HG03196 (cell line): ENCODE data around the gene TIAM2.

Experiments
- ATAC-seq: cut with Tn5 transposase; IDR thresholded peaks from one replicate; pipeline ENCODE4 v1.9.1; 2021; ENCODE audit not compliant: unreplicated experiment

The TIAM2 gene

DNA sequence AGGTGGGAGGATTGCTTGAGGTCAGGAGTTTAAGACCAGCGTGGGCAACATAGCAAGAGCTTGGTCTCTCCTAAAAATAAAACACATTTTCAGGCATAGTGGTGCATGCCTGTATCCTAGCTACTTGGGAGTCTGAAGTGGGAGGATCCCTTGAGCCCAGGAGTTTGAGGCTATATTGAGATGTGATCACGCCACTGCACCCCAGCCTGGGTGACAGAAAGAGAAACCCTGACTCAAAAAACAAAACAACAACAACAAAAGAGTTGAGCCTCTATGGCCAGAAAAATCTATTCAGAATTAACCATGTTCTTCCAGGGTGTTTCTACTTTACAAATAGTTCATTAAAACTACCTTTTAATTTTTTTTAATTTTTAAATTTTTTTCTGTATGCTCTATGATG lies 60.6 kb downstream of the TIAM2 start:
- no peak for ATAC-seq

- ATAC-seq, result no peak
Observed at GRCh38 chr6:155056756-155057155, 61.6 kb downstream of the TIAM2 start.

- ATAC-seq, result no peak
Observed at GRCh38 chr6:155061381-155061780, 66.3 kb downstream of the TIAM2 start.

DNA sequence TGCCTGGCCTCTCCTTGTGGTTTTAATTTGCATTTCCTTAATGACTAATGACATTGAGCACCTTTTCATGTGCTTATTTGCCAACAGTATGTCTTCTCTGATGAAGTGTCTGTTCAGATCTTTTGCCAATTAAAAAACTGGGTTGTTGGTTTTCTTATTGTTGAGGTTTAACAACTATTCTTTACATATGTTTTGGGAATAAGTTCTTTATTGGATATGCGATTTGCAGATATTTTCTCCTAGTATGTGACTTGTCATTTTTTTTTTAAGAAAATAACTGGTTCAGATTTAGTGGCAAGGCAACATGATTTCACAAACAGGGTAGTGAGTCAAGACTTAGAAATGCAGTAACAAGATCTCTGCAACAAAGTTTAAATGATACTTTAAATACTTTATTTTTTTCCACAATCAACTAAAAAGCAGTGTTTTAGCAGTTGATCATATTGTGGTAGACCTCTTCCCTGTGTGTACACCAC lies 67.8 kb downstream of the TIAM2 start:
- no peak for ATAC-seq

- no peak for ATAC-seq
Observed at GRCh38 chr6:155064303-155064702, 69.2 kb downstream of the TIAM2 start.

DNA sequence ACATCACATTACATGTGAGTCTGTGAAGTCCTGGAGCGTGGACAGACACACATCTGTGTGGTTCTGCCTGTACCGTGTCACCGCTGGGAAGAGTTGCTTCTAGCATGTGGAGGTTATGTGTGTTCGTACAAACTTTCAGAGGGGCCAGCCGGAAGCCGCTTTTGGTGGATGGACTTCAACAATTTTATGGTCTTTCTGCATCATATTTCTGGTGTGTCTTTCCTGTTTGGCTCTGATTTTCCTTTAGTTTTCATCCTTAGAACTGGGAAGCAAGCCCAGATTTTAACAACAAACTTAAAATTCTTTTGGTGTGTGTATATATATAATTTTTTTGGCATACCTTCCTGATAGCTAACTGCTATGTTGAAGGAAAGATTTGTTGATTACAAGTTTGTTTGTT lies 71.2 kb downstream of the TIAM2 start:
- ATAC-seq, result no peak

DNA sequence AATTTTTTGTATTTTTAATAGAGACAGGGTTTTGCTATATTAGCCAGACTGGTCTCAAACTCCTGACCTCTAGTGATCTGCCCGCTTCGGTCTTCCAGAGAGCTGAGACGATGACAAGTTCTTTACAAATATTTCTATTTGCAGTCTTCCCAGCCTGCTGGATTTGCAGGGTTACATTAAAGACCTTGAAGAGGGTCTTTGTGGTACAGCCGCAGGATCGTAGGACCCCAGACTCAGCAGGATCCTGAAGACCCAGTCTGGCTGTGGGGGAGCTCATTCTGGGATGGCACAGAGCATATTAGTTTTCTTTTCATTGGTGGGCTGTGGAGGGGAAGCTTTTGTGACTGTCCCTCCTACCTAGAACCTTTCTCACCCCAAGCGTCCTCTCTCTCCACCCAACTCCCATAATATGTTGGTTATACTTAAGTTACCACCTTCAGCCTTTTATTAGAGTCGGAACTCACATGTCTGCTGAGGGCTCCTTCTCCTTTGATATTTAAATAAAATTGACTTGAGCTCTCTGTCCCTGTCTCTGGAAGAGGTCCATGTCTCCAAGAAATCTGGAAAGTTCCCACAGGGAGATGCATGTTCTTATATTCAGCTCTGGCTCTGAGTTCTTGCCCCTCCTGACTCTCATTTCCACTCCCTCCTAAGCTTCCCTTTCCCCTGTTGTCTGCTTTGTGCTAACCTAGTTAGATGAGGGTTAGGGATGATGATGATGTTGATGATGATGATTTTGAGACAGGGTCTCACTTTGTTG lies 72.0 kb downstream of the TIAM2 start:
- ATAC-seq, result no peak

DNA sequence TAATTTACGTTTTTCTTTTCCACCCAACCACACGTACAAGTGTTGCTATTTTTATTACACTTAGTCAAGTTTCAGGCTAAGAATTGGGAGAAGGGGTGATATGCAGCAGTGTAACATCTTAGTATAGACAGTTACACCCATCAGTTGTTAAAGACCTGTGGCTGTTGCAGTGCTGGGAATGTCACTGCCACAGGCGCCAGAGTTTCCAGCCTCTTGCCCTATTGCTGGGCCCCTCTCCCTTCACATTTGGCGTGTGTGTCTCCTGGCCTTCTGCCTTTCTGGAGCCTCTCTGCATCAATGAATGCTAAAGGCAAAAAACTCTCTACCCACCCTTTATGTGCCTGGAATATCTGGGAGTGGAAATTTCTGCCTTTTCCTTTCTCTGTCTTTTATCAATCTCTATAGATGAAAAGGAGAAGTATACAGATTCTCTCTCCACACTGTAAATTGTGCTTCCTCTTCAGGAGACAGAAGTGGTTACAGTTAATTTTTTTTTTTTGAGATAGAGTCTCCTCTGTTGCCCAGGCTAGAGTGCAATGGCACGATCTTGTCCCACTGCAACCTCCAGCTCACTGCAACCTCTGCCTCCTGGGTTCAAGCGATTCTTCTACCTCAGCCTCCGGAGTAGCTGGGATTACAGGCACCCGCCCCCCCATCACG lies 73.0 kb downstream of the TIAM2 start:
- ATAC-seq, result no peak

DNA sequence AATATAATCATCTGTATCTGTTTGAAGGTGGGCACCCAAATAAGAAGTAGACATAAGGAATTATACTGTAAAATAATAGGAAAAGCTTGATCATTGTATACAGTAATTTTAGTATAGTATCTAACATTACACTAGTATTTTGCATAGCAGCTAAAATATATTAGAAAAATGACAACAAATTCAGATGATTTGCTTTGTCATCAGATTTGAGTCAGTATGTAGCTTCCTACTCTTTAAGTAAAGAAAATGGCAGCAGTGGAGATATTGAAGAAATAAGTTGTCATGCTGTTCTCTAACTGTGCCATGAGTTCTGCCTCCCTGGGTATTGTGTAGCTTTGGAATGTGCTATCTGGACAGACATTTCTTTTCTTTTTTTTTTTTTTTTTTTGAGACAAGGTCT lies 74.4 kb downstream of the TIAM2 start:
- ATAC-seq, result no peak

DNA sequence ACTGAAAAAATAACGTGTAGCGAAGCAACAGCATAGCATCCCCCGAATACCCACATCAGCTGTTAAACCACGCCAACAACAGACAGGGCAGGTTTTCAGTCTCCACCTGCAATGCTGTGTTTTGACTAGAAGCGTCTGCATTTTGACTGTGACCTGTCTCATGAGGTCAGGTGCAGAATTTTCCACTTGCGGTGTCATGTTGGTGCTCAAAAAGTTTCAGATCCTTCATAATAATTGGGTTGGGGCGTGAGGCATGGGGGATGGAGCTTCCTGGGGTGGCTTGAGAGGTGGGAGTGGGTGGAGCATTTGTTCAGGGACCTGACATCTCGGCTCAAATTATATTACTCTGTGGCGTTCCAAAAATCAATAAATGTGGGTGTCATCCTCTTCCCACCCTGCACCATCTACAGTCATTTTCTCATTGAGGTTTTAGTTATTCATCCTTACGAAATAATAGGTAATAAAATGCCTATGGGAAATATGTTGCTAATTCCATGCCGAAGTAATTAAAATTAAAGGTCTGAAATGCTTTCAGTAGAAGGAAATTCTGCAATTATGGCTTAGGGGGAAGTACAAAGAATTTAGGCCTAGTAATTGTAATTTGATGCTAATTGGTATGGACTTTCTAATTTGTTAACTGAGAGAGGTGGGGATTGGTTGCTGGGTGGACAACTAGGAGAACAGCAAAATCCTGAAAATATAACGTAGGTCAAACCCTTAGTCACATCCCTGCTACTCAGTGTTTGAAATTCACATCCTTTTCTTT lies 81.0 kb downstream of the TIAM2 start:
- ATAC-seq, result no peak

DNA sequence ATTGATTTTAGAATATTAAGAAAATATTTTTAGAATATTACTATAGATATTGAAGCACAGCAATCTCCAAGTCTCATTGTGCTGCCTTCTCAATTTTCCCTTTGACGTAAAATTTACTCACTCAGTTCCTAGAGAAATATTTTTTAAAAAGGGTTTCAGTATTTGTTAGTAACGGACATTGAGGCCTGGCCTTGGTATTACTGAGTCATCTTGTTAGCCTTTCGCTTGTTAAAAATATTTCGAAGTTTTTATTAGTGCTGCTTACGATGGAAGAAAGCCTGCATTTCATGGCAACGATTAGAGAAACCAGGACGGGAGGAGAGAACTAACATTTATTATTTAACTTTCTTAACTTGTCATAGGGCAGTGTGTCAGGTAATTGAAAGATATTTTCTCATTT lies 82.2 kb downstream of the TIAM2 start:
- no peak for ATAC-seq

- no peak for ATAC-seq
Observed at GRCh38 chr6:155077784-155078183, 82.7 kb downstream of the TIAM2 start.

GRCh38 chr6:155078331-155078745 lies 83.2 kb downstream of the TIAM2 start:
- no peak for ATAC-seq

- peak; percentile 57 for ATAC-seq
Observed at GRCh38 chr6:155079985-155080452, 84.9 kb downstream of the TIAM2 start.

DNA sequence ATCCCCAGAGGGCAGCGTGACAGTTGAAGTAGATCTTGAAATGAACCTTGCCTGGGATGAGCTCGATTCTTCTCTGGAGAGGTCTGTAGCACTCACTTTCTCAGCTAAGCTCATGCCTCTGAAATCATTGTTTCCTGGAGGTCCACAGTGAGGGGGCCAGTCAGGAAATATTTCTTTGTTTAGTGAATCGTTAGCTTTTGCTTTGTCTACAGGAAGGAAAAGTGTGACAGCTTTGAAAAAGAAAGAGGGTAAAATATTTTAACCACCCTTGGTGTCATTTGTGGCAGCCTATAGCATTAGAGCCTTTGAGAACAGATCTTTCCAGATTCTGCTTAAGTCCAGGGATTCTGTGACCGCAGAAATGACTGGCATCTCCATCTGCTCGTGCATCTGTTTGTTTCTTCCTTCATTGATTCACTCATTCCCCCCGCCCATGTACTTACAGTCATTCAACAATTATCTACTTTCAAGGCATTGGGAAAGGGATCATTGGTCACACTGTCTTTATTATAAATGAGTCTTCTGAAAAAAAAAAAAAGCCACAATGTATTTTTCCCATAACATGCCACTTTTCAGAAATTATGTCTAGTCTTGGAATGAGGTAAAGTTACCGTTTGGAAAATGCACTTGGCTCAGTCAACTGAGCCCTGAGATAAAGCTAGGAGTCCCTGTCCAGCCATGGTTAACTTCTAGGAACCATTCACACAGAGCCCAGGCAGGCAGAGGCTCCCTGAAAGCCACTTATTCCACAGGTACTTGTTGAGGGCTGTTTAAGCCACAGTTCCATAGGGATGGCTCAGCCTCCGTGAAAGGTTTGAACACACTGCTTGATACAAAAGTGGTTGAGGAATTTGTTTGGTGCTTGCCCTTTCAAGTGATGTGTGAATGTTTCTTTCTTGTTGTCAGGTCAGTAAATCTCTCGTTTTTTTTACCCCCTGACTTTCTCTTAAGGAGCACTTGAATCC lies 86.0 kb downstream of the TIAM2 start:
- ATAC-seq, result no peak

DNA sequence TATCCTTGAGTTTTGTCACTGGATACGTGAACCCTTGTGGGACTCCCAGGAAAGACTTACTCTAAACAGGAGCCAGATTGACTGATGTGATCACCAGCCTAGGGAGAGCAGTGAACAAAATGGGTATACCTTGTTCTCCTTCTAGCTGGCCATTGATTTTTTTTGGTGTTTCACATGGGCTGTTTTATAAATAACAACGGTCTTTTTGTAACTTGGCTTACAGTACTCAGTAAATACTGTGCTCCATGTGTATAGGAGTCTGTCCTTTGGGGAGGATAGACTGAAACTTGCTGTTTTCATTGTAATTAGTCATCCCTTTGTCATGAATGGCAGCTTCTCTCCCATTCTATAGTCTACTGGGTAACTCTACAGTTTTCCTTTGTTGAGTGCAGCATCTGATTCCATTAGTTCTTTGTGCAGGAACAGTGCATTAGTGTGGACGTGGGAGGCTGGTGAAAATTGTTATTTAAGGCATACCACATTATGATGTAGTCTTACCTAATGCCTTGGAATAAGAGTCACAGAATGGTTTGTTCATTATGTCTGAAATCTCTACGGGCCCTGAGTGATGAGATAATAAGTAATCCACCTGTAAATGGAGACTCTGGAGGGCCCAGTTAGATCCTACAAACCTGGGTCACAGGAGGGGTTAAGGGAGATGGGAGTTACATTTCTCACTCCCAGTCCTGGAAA lies 89.5 kb downstream of the TIAM2 start:
- no peak for ATAC-seq

DNA sequence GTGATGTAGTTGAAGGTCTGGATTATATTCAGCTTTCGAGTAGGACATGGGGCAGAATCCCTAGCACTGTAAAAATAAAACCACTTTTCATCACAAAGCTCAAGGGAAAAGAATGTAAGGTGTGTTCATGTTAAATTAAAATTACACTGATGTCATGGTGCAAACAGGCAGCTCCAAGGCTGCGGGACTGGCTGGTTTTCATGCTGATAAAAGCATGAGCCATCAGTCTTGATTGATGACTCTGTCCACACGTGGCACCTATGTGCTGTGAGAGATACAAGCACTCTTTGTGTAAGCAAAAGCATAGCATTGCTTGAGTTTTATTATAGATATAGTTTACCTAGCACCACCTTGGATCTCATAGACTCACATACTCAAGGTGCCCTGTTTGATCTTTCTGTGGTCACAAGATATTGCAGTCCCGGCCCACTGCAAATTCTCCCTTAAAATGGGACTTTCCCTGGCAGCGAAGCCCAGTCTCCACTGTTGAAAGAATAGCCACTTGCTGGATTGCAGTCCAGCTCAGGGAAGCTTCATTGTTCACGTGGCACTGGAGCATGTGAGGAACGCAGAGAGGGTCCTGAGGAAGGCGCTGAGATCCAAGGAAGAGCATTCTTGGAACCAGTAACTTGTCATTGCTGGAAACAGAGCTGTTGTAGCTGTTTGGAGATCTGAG lies 90.6 kb downstream of the TIAM2 start:
- ATAC-seq, result no peak

DNA sequence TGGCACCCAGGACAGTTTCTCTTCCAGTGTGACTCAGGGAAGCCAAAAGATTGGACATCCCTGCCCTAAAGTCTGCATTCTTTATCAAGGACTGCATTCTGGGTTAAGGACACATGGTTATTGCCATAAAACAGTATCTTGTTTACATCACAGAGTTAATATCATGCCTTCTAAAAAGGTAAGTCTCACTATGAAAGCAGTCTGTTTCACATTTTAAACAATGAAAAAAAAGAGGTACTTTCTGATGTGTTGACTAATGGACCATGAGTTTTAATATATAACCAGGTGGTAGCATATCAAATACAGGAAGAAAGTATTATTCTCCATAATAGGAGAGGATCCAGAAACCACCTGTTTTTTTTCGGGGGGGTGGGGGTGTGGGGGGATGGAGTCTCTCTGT lies 93.7 kb downstream of the TIAM2 start:
- ATAC-seq, result no peak

DNA sequence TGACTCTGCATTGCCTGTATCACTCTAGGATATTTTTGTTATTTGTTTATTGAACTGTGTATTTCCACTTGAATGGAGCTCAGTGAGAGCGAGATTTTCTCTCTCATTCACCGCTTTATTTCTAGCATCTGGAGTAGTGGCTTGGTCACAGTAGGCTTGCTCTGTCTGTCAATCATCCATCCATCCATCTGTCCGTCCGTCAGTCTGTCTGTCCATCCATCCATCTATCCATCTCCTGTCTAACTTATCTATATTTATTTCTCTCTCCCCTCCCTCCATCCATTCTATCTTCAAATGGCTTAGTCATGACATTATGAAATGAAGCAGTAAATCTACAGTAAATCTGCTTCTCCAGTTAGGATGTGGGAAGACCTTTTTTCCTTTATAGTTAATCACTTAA lies 94.6 kb downstream of the TIAM2 start:
- no peak for ATAC-seq
